Hepatocyte (in vitro differentiated cells): Measurements from ENCODE around the gene PLCB4. TPM values are rescaled to one million over a fixed set of nuclear protein-coding genes. Genes with fewer than 3 reads are reported as not detected.

ENCODE experiments used
- DNase-seq: peaks from one replicate; pipeline ENCODE4 v3.0.0-alpha.2; 2016; ENCODE audit warnings: low spot score
- H2AFZ ChIP-seq: fragments of 200-600 bp; sonication (generic); 2 replicates; pipeline ENCODE4 v1.6.0; 2016; ENCODE audit warnings: antibody characterized with exemption, mild to moderate bottlenecking
- H3K27ac ChIP-seq: fragments of 200-600 bp; sonication (generic); 2 replicates; pipeline ENCODE4 v1.5.1; 2016; ENCODE audit warnings: mild to moderate bottlenecking
- H3K27me3 ChIP-seq: fragments of 200-600 bp; sonication (generic); 2 replicates; pipeline ENCODE4 v1.6.1; 2016
- H3K36me3 ChIP-seq: fragments of 200-600 bp; sonication (generic); replicated peaks from 2 replicates; pipeline ENCODE4 v1.5.1; 2016; ENCODE audit warnings: low read depth; ENCODE audit not compliant: insufficient read depth
- H3K4me1 ChIP-seq: fragments of 200-600 bp; sonication (generic); 2 replicates; pipeline ENCODE4 v1.5.1; 2016; ENCODE audit warnings: mild to moderate bottlenecking, moderate library complexity; ENCODE audit not compliant: insufficient read depth
- H3K4me2 ChIP-seq: fragments of 200-600 bp; sonication (generic); 2 replicates; pipeline ENCODE4 v1.6.0; 2016
- H3K4me3 ChIP-seq: fragments of 200-600 bp; sonication (generic); 2 replicates; pipeline ENCODE4 v1.5.1; 2016; ENCODE audit warnings: mild to moderate bottlenecking
- H3K79me2 ChIP-seq: fragments of 200-600 bp; sonication (generic); 2 replicates; pipeline ENCODE4 v1.6.0; 2017; ENCODE audit warnings: mild to moderate bottlenecking
- H3K9me2 ChIP-seq: fragments of 200-600 bp; sonication (generic); replicated peaks from 2 replicates; pipeline ENCODE4 v1.6.0; 2017; ENCODE audit warnings: mild to moderate bottlenecking; ENCODE audit not compliant: insufficient read depth
- H3K9me3 ChIP-seq: fragments of 200-600 bp; sonication (generic); 2 replicates; pipeline ENCODE4 v1.5.1; 2016; ENCODE audit warnings: low read depth, mild to moderate bottlenecking
- H4K20me1 ChIP-seq: fragments of 200-600 bp; sonication (generic); 2 replicates; pipeline ENCODE4 v1.6.0; 2016; ENCODE audit warnings: mild to moderate bottlenecking; ENCODE audit not compliant: insufficient read depth, poor library complexity, severe bottlenecking
- EZH2 ChIP-seq: fragments of 200-600 bp; sonication (generic); IDR thresholded peaks from 2 replicates; pipeline ENCODE4 v1.6.1; 2016; ENCODE audit warnings: antibody characterized with exemption, mild to moderate bottlenecking, borderline replicate concordance
- EZH2phosphoT487 ChIP-seq: fragments of 200-600 bp; sonication (generic); IDR thresholded peaks from one replicate; pipeline ENCODE4 v1.6.1; 2018; ENCODE audit warnings: antibody characterized with exemption, mild to moderate bottlenecking, low read depth, moderate library complexity; ENCODE audit not compliant: unreplicated experiment, severe bottlenecking
- WGBS: methylation state at CpG from one replicate; pipeline ENCODE4 v1.1.6; 2016; ENCODE audit warnings: low lambda C conversion rate; ENCODE audit errors: missing lambda C conversion rate; 5-methylcytosine and 5-hydroxymethylcytosine counted together
- polyA plus RNA-seq: library from polyadenylated mRNA; unstranded; fragments of >200 nt; fragmentation: Nextera tagmentation; extraction: Ambion mirVana; gene quantifications from 2 replicates; pipeline ENCODE4 v1.2.1, GENCODE V29; 2016
- total RNA-seq: library from RNA; depleted of rRNA; stranded (reverse); fragments of >200 nt; gene quantifications from 2 replicates; pipeline ENCODE4 v1.2.3, GENCODE V29; 2014
- TF ChIP-seq, protein P1 (sequence below): fragments of 200-600 bp; sonication (generic); IDR thresholded peaks from 2 replicates; pipeline ENCODE4 v1.5.1; 2016; ENCODE audit warnings: antibody characterized with exemption, mild to moderate bottlenecking; ENCODE audit not compliant: poor library complexity

The PLCB4 gene
- total and polyA plus RNA-seq, 2 experiments from 2014 or later, result 6.4 to 15.0 TPM

DNA sequence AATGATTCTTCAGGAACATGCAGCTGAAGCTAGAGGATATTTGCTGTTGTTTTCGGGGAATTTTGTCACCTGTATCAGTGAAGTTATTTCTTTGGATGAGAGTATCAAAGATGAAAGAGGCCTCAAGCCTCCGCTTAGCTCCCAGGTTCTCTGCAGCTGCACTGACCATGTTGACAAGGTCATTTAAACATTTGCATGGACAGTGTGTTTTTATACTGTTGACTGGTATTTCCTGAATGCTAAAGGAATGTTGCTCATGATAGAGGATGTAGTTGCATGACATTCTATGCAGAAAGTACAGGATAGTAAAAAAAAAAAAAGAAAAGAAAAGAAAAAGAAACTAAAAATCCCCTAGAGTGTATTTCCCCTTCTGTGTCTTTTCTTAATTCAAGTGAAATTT lies 279.9 kb downstream of the PLCB4 start:
- 84% methylated on average over 2 of the region's 2 CpGs for WGBS
- Histone ChIP-seq H3K4me2 (no peak overlapping the region), H3K27me3 (no peaks in the 10 kb centered on the region), H2AFZ (no peak overlapping the region), H3K9me2 (no peaks in the 10 kb centered on the region), H3K4me3 (no peak overlapping the region), H3K27ac (no peak overlapping the region), H4K20me1 (no peaks in the 10 kb centered on the region), H3K79me2 (no peaks in the 10 kb centered on the region), H3K9me3 (no peaks in the 10 kb centered on the region), H3K36me3 (no peaks in the 10 kb centered on the region), H3K4me1 (peaks cover 13% of the 10 kb centered on the region)
- TF ChIP-seq EZH2phosphoT487, result no peak
- no peak for DNase-seq

DNA sequence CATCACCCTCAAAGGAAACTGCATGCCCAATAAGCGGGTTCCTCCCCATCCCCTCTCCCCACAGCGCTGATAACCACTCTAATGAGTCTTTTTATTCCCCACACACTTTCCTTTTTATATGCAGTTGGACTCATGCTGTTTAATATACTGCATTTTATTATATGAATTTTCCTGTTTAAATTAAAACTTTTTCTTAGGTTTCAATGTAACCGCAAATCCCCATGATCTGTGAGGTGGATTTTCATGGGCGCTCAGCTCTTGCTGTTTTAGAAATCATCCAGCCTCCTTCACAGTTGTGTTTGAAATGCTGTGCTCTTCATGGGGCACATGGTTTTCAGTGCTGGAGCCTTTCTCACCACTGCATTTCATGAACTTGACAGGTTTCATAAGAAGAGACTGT lies 280.4 kb downstream of the PLCB4 start:
- Histone ChIP-seq H3K27ac (no peak overlapping the region), H3K4me2 (no peak overlapping the region), H3K9me2 (no peaks in the 10 kb centered on the region), H3K27me3 (no peaks in the 10 kb centered on the region), H4K20me1 (no peaks in the 10 kb centered on the region), H3K4me1 (peaks cover 13% of the 10 kb centered on the region), H3K79me2 (no peaks in the 10 kb centered on the region), H3K4me3 (no peak overlapping the region), H3K9me3 (no peaks in the 10 kb centered on the region), H2AFZ (no peak overlapping the region), H3K36me3 (no peaks in the 10 kb centered on the region)
- DNase-seq, result no peak
- no peak for TF ChIP-seq EZH2phosphoT487
- TF ChIP-seq, protein P1, sequence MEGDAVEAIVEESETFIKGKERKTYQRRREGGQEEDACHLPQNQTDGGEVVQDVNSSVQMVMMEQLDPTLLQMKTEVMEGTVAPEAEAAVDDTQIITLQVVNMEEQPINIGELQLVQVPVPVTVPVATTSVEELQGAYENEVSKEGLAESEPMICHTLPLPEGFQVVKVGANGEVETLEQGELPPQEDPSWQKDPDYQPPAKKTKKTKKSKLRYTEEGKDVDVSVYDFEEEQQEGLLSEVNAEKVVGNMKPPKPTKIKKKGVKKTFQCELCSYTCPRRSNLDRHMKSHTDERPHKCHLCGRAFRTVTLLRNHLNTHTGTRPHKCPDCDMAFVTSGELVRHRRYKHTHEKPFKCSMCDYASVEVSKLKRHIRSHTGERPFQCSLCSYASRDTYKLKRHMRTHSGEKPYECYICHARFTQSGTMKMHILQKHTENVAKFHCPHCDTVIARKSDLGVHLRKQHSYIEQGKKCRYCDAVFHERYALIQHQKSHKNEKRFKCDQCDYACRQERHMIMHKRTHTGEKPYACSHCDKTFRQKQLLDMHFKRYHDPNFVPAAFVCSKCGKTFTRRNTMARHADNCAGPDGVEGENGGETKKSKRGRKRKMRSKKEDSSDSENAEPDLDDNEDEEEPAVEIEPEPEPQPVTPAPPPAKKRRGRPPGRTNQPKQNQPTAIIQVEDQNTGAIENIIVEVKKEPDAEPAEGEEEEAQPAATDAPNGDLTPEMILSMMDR, result no peak
- no peak for TF ChIP-seq EZH2
- 91% methylated on average over 4 of the region's 4 CpGs for WGBS

DNA sequence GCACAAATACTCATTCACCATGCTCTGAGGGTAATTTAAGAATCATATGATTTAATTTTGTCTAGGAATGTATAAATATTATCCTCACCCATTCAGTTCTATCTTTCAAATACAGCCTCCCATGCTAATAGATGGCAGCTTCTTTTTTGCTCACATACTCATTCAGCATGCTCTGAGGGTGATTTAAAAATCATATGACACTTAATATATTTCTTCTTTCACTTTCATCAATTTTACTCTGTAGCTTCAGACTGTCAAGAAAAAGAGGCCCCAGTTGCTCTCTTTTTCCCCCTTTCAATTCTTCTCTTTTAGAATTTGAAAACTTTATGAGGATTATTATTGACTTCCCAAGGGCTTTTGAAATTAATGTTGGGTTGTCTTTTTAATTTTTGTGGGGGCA lies 283.9 kb downstream of the PLCB4 start:
- H3K27me3 ChIP-seq, result no peaks in the 10 kb centered on the region
- peaks cover 9% of the 10 kb centered on the region for H3K4me1 ChIP-seq
- TF ChIP-seq, protein P1, result no peak
- no peak for TF ChIP-seq EZH2
- no peak for TF ChIP-seq EZH2phosphoT487
- H3K4me2 ChIP-seq, result no peak overlapping the region
- no peaks in the 10 kb centered on the region for H3K79me2 ChIP-seq
- H3K4me3 ChIP-seq, result no peak overlapping the region
- H3K9me3 ChIP-seq, result no peaks in the 10 kb centered on the region
- H4K20me1 ChIP-seq, result no peaks in the 10 kb centered on the region
- no peaks in the 10 kb centered on the region for H3K36me3 ChIP-seq
- no peaks in the 10 kb centered on the region for H3K9me2 ChIP-seq
- no peak overlapping the region for H3K27ac ChIP-seq
- H2AFZ ChIP-seq, result no peak overlapping the region
- DNase-seq, result no peak

DNA sequence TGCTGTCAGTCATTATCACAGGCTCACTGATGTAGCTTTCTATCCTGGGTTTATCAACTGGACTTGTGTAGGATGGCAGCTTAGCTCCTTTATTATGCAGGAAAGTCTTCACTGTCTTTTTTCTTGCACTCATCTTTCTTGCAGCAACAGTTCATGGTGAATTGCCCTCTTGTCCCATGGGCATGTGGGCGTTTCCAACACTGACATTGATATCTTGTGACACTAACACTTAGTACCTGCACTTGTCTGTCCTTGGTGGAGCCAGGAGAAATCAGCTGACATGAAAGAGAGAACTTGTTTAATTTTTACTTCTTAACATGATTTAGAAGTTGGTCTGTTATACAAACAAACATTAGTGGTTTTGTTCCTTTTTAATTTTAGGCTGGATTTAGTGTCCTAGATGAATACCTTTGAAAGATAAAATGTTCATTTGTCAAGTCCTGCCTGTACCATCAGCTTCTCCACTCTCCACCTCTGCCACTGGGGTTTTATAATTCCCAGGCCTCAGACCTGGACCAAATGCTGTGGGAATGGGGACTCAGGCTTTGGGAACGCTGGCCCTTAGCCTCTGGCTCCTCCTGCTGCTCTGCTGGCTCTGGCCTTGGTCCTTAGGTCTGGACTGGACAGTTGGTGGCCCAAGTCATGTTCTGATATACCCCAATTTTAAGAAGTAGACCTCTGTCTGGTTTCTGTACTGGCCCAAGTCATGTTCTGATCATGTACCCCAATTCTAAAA lies 284.5 kb downstream of the PLCB4 start:
- Histone ChIP-seq H3K9me3 (no peaks in the 10 kb centered on the region), H3K4me2 (no peak overlapping the region), H3K4me1 (peaks cover 8% of the 10 kb centered on the region), H3K27me3 (no peaks in the 10 kb centered on the region), H3K27ac (peak overlapping the region; percentile 35), H2AFZ (no peak overlapping the region), H4K20me1 (no peaks in the 10 kb centered on the region), H3K9me2 (no peaks in the 10 kb centered on the region), H3K79me2 (no peaks in the 10 kb centered on the region), H3K4me3 (no peak overlapping the region), H3K36me3 (no peaks in the 10 kb centered on the region)
- 81% methylated on average over 2 of the region's 2 CpGs for WGBS
- peak; percentile 8 for DNase-seq
- no peak for TF ChIP-seq EZH2phosphoT487
- no peak for TF ChIP-seq EZH2
- TF ChIP-seq, protein P1, result peak; percentile 23
